ENCODE data around the gene AGRN.
A peak's percentile ranks its signal among the peaks of the same experiment; 100 is the strongest.
"Not testable (repeated sequence)": the region's sequence is repeated elsewhere in the genome, so short reads cannot be mapped to it uniquely, and the experiment has no call there.

Gene AGRN

GRCh38 chr1:981955-982558, 37.9 kb upstream of the AGRN start, which contains the start of gene PERM1:
Gene PERM1, minus strand, starts transcription at chr1:982093. Its CDS starts 1,064 bp downstream, at chr1:981029.
- no peak for DNase-seq

- DNase-seq = no peak
These were observed 37.0 kb upstream of the AGRN start for GRCh38 chr1:982765-983436.

GRCh38 chr1:983798-984475, 36.0 kb upstream of the AGRN start:
- DNase-seq = no peak

- DNase-seq = no peak
These were observed 35.5 kb upstream of the AGRN start for GRCh38 chr1:984476-984814.

GRCh38 chr1:985126-985525, 34.8 kb upstream of the AGRN start:
- DNase-seq = no peak

GRCh38 chr1:988061-988460, 31.9 kb upstream of the AGRN start:
- not testable (repeated sequence) for DNase-seq

GRCh38 chr1:991275-991674, 28.6 kb upstream of the AGRN start:
- DNase-seq = not testable (repeated sequence)

GRCh38 chr1:991895-992294, 28.0 kb upstream of the AGRN start:
- no peak for DNase-seq

- no peak for DNase-seq
These were observed 27.6 kb upstream of the AGRN start for GRCh38 chr1:992362-992761.

- DNase-seq = no peak
These were observed 26.4 kb upstream of the AGRN start for GRCh38 chr1:993379-993995.

- DNase-seq = not testable (repeated sequence)
These were observed 25.4 kb upstream of the AGRN start for GRCh38 chr1:994546-994945.

GRCh38 chr1:995665-996633, 24.0 kb upstream of the AGRN start:
- no peak for DNase-seq

- DNase-seq = no peak
These were observed 22.8 kb upstream of the AGRN start for GRCh38 chr1:996851-997712.

GRCh38 chr1:997713-997992, 22.3 kb upstream of the AGRN start:
- no peak for DNase-seq

GRCh38 chr1:997993-998744, 21.8 kb upstream of the AGRN start:
- DNase-seq = no peak

GRCh38 chr1:998745-998994, 21.2 kb upstream of the AGRN start:
- no peak for DNase-seq

- DNase-seq = peak; percentile 48
These were observed 20.8 kb upstream of the AGRN start for GRCh38 chr1:998995-999724.

- DNase-seq = peak; percentile 96
These were observed 20.1 kb upstream of the AGRN start, which contains the start of gene HES4 for GRCh38 chr1:999725-1000356. Gene HES4, minus strand, starts transcription at chr1:1000097. Its CDS starts 124 bp downstream, at chr1:999973.

- peak; percentile 83 for DNase-seq
These were observed 19.4 kb upstream of the AGRN start for GRCh38 chr1:1000357-1001056.
